ENCODE results near the gene LHX2. TPM values are rescaled to one million over a fixed set of nuclear protein-coding genes. Genes with fewer than 3 reads are reported as not detected.

LHX2 gene
- total RNA-seq, 2 experiments from 2014 or later: not detected

DNA sequence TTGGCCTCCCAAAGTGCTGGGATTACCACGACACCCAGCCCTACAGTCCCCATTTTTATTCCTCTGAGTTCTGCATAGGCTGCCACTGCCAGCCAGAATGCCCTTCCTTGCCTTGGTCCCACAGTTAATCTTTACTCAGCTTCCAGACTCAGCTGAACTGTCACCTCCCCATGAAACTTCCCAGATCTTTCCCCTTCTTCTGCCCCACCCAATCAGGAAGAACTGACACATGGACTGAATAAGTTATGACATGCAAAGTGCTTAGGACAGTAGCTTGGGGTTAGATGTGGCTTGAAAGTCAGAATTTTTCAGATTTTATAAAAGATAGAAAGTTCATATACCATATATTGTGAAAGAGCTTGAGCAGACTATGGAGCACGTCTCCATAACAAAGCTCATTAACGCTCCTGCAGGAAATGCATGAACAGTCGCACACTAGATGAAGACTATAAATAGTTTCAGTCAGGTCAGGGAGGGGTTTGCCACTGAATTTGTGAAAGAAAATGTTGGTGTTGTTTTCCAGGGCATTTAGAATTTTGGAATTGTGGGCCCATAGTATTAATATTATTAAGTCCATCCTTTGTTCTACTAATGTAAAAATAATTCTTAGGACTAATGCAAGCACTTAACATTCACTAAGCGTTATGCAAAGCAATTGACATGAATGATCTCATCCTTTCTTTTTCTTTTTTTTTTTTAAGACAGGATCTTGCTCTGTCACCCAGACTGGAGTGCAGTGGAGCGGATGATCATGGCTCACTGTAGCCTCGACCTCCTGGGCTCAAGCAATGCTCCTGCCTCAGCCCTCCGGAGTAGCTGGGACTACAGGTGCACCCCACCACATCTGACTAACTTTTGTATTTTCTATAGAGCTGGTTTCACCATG, 45.5 kb upstream of the LHX2 start:
- H3K9me3 ChIP-seq (ENCODE audit: low read length): no peaks in the 10 kb centered on the region
- intact Hi-C loops (cut with micrococcal nuclease; ENCODE audit: unreplicated experiment): no loop called here
- no peaks in the 10 kb centered on the region for H3K36me3 ChIP-seq (ENCODE audit: insufficient read depth, low read length)
- BruUV-seq (replicated peaks): no TSS peak
- no peak overlapping the region for H3K4me2 ChIP-seq (ENCODE audit: low read length)
- CTCF ChIA-PET (ENCODE audit: unreplicated experiment): no interaction called here
- H3K9me2 ChIP-seq (ENCODE audit: insufficient read depth, low read length): no peaks in the 10 kb centered on the region
- no peak for DNase-seq (ENCODE audit: low spot score)
- H3K4me1 ChIP-seq (ENCODE audit: insufficient read depth, low read length, poor library complexity, severe bottlenecking): no peaks in the 10 kb centered on the region
- POLR2A ChIA-PET: interaction anchor here (0.6 kb wide), 1 partner anchor 47 kb away, joined by 5 read pairs; no protein-coding TSS in a partner anchor
- no peak for TF ChIP-seq EZH2phosphoT487 (IDR thresholded peaks at IDR 0.05; ENCODE audit: borderline replicate concordance, low read depth, low read length)
- TF ChIP-seq, protein P1, sequence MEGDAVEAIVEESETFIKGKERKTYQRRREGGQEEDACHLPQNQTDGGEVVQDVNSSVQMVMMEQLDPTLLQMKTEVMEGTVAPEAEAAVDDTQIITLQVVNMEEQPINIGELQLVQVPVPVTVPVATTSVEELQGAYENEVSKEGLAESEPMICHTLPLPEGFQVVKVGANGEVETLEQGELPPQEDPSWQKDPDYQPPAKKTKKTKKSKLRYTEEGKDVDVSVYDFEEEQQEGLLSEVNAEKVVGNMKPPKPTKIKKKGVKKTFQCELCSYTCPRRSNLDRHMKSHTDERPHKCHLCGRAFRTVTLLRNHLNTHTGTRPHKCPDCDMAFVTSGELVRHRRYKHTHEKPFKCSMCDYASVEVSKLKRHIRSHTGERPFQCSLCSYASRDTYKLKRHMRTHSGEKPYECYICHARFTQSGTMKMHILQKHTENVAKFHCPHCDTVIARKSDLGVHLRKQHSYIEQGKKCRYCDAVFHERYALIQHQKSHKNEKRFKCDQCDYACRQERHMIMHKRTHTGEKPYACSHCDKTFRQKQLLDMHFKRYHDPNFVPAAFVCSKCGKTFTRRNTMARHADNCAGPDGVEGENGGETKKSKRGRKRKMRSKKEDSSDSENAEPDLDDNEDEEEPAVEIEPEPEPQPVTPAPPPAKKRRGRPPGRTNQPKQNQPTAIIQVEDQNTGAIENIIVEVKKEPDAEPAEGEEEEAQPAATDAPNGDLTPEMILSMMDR (conservative IDR thresholded peaks at IDR 0.05; ENCODE audit: low read length): no peak
- no peaks in the 10 kb centered on the region for H3K79me2 ChIP-seq (ENCODE audit: insufficient read depth, low read depth, low read length)
- H3K4me3 ChIP-seq (ENCODE audit: low read depth, low read length, poor library complexity, severe bottlenecking): no peak overlapping the region
- H3K27ac ChIP-seq (ENCODE audit: low read depth, low read length, poor library complexity, severe bottlenecking): no peak overlapping the region
- H4K20me1 ChIP-seq (ENCODE audit: insufficient read depth, low read length): no peaks in the 10 kb centered on the region
- H2AFZ ChIP-seq (ENCODE audit: low read length): no peak overlapping the region

DNA sequence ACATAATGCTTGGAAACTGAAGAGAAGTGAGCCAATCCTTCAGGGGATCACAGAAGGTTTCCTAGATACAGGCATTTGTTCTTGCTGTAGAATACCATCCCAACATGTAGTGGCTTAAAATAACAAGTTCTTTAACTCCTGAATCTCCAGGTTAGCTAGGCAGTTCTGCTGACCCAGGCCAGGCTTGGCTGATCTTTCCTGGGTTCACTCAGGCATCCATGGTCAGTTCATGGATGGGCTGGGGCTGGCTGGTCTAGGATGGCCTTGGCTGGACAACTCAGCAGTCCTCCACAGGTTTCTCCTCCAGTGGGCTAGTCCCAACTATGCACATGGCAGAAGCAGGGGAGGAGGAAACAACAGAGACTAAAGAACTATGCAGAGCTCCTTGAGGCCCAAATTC, 44.2 kb upstream of the LHX2 start:
- Histone ChIP-seq H3K27ac (ENCODE audit: low read depth, low read length, poor library complexity, severe bottlenecking) (no peak overlapping the region), H4K20me1 (ENCODE audit: insufficient read depth, low read length) (no peaks in the 10 kb centered on the region), H3K9me3 (ENCODE audit: low read length) (0 out of 2 replicates have a peak, but pooled peaks cover 2% of the 10 kb centered on the region), H2AFZ (ENCODE audit: low read length) (no peak overlapping the region), H3K4me1 (ENCODE audit: insufficient read depth, low read length, poor library complexity, severe bottlenecking) (no peaks in the 10 kb centered on the region), H3K4me3 (ENCODE audit: low read depth, low read length, poor library complexity, severe bottlenecking) (no peak overlapping the region), H3K9me2 (ENCODE audit: insufficient read depth, low read length) (no peaks in the 10 kb centered on the region), H3K36me3 (ENCODE audit: insufficient read depth, low read length) (no peaks in the 10 kb centered on the region), H3K4me2 (ENCODE audit: low read length) (no peak overlapping the region), H3K79me2 (ENCODE audit: insufficient read depth, low read depth, low read length) (no peaks in the 10 kb centered on the region)
- ChIA-PET CTCF (ENCODE audit: unreplicated experiment) (no interaction called here), POLR2A (no interaction called here)
- TF ChIP-seq, protein P1 (conservative IDR thresholded peaks at IDR 0.05; ENCODE audit: low read length): no peak
- no peak for TF ChIP-seq EZH2phosphoT487 (IDR thresholded peaks at IDR 0.05; ENCODE audit: borderline replicate concordance, low read depth, low read length)
- BruUV-seq (replicated peaks): no TSS peak
- no peak for DNase-seq (ENCODE audit: low spot score)
- intact Hi-C loops (cut with micrococcal nuclease; ENCODE audit: unreplicated experiment): no loop called here

DNA sequence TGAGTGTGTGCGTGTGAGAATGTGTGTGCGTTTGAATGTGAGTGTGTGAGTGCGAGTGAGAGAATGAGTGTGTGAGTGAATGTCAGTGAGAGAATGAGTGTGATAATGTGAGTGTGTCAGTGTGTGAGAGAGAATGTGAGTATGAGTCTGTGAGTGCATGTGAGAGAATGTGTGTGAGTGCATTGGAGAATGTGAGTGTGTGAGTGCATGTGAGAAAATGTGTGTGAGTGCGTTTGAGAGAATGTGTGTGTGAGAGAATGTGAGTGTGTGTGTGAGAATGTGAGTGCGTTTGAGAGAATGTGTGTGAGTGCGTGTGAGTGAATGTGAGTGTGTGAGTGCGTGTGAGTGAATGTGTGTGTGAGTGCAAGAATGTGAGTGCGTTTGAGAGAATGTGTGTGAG, 39.0 kb upstream of the LHX2 start:
- Histone ChIP-seq H3K4me3 (ENCODE audit: low read depth, low read length, poor library complexity, severe bottlenecking) (no peak overlapping the region), H3K4me1 (ENCODE audit: insufficient read depth, low read length, poor library complexity, severe bottlenecking) (no peaks in the 10 kb centered on the region), H2AFZ (ENCODE audit: low read length) (no peak overlapping the region), H3K9me2 (ENCODE audit: insufficient read depth, low read length) (no peaks in the 10 kb centered on the region), H4K20me1 (ENCODE audit: insufficient read depth, low read length) (no peaks in the 10 kb centered on the region), H3K27ac (ENCODE audit: low read depth, low read length, poor library complexity, severe bottlenecking) (no peak overlapping the region), H3K79me2 (ENCODE audit: insufficient read depth, low read depth, low read length) (no peaks in the 10 kb centered on the region), H3K9me3 (ENCODE audit: low read length) (0 out of 2 replicates have a peak, but pooled peaks cover 8% of the 10 kb centered on the region), H3K36me3 (ENCODE audit: insufficient read depth, low read length) (no peaks in the 10 kb centered on the region), H3K4me2 (ENCODE audit: low read length) (no peak overlapping the region)
- BruUV-seq (replicated peaks): no TSS peak
- DNase-seq (ENCODE audit: low spot score): no peak
- TF ChIP-seq, protein P1 (conservative IDR thresholded peaks at IDR 0.05; ENCODE audit: low read length): no peak
- TF ChIP-seq EZH2phosphoT487 (IDR thresholded peaks at IDR 0.05; ENCODE audit: borderline replicate concordance, low read depth, low read length): no peak
- CTCF ChIA-PET (ENCODE audit: unreplicated experiment): no interaction called here
- intact Hi-C loops (cut with micrococcal nuclease; ENCODE audit: unreplicated experiment): no loop called here
- POLR2A ChIA-PET: no interaction called here
